ENCODE data around the gene PAX9. TPM values are rescaled to one million over a fixed set of nuclear protein-coding genes. Genes with fewer than 3 reads are reported as not detected.

Gene PAX9
- total and polyA plus RNA-seq, 2 donors (not counting 1 experiment from before 2014, with no cell fraction given): not detected

GRCh38 chr14:36672095-36672494, 10.4 kb downstream of the PAX9 start:
- Histone ChIP-seq H3K27ac (ENCODE audit: low read length in 2 of 2) (no peak overlapping the region), H3K9ac (ENCODE audit: low read length) (no peak overlapping the region), H3K9me3 (ENCODE audit: control extremely low read depth in 1 of 3, control insufficient read depth in 2 of 3, insufficient read depth in 1 of 3, low read length in 2 of 3) (peaks cover 0 to 1% (median 0%) of the 10 kb centered on the region in 3 donors), H2AFZ (ENCODE audit: insufficient read depth, low read depth, low read length, poor library complexity, severe bottlenecking) (no peak overlapping the region), H4K20me1 (ENCODE audit: control insufficient read depth, insufficient read depth, low read length, poor library complexity, severe bottlenecking) (no peaks in the 10 kb centered on the region), H3K4me1 (ENCODE audit: control insufficient read depth in 2 of 2, insufficient read depth in 2 of 2, low read length in 2 of 2) (no peaks in the 10 kb centered on the region), H3K27me3 (replicated peaks in 1 of 4; ENCODE audit: control extremely low read depth in 1 of 4, control insufficient read depth in 3 of 4, insufficient read depth in 4 of 4, low read length in 3 of 4) (peaks cover 0 to 9% (median 4%) of the 10 kb centered on the region in 4 experiments), H3K4me3 (ENCODE audit: control extremely low read depth in 1 of 5, extremely low read depth in 1 of 5, insufficient read depth in 1 of 5, low read depth in 2 of 5, low read length in 4 of 5) (no peak overlapping the region), H3K36me3 (replicated peaks in 1 of 2; ENCODE audit: control extremely low read depth in 1 of 2, control insufficient read depth in 1 of 2, extremely low read depth in 1 of 2, insufficient read depth in 2 of 2, low read length in 1 of 2) (no peaks in the 10 kb centered on the region), H3K4me2 (replicated peaks; ENCODE audit: low read depth, low read length, poor library complexity, severe bottlenecking) (no peak overlapping the region), H3K79me2 (ENCODE audit: control insufficient read depth, insufficient read depth, low read length) (no peaks in the 10 kb centered on the region)
- ATAC-seq (ENCODE audit: low read depth) (no peak), DNase-seq (no peak)
- no peak for TF ChIP-seq CTCF (IDR thresholded peaks at IDR 0.05)
- no peak for TF ChIP-seq EZH2 (IDR thresholded peaks at IDR 0.05; ENCODE audit: borderline replicate concordance, insufficient read depth, low read depth, low read length, poor library complexity, severe bottlenecking)
- Mint-ChIP-seq H3K4me1 (no peaks in the 10 kb centered on the region), H3K27ac (no peak overlapping the region), H3K27me3 (peaks cover 16% of the 10 kb centered on the region), H3K9me3 (ENCODE audit: insufficient read depth) (no peaks in the 10 kb centered on the region), H3K4me3 (no peak overlapping the region)
- no CpG with 5 or more reads among the region's 4 CpGs for WGBS (ENCODE audit: insufficient coverage)
- ChIA-PET CTCF (no interaction called here), POLR2A (no interaction called here)
- intact Hi-C loops (cut with micrococcal nuclease): no loop called here

DNA sequence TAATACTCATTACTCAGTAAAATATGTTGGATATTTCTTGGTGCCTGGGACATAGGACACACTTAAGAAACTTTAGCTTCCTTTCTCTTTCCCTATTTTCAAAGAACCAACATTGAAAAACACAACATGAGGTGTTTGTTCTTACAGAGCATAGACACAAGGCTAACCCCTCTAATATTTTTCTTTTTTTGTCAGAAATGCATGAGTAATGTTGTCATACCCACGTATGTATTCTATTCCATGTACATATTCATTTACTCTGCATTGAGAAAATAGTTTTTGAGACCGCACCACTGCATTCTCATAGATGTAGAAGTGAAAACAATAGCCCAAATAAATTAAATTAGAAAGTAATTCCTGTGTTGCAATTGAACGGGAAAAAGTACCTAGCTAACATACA, 13.0 kb downstream of the PAX9 start:
- ChIA-PET CTCF (no interaction called here), POLR2A (no interaction called here)
- no peak for TF ChIP-seq CTCF (IDR thresholded peaks at IDR 0.05)
- no peak for TF ChIP-seq EZH2 (IDR thresholded peaks at IDR 0.05; ENCODE audit: borderline replicate concordance, insufficient read depth, low read depth, low read length, poor library complexity, severe bottlenecking)
- H3K9me3 ChIP-seq (ENCODE audit: control extremely low read depth in 1 of 3, control insufficient read depth in 2 of 3, insufficient read depth in 1 of 3, low read length in 2 of 3): no peaks in the 10 kb centered on the region
- no peak for DNase-seq
- ATAC-seq (ENCODE audit: low read depth): no peak
- H3K27me3 ChIP-seq (replicated peaks in 1 of 4; ENCODE audit: control extremely low read depth in 1 of 4, control insufficient read depth in 3 of 4, insufficient read depth in 4 of 4, low read length in 3 of 4): no peaks in the 10 kb centered on the region
- no peaks in the 10 kb centered on the region for H4K20me1 ChIP-seq (ENCODE audit: control insufficient read depth, insufficient read depth, low read length, poor library complexity, severe bottlenecking)
- no peaks in the 10 kb centered on the region for H3K9me3 Mint-ChIP-seq (ENCODE audit: insufficient read depth)
- no CpG with 5 or more reads among the region's 3 CpGs for WGBS (ENCODE audit: insufficient coverage)
- no peak overlapping the region for H3K9ac ChIP-seq (ENCODE audit: low read length)
- H3K79me2 ChIP-seq (ENCODE audit: control insufficient read depth, insufficient read depth, low read length): no peaks in the 10 kb centered on the region
- no peak overlapping the region for H3K27ac ChIP-seq (ENCODE audit: low read length in 2 of 2)
- peaks cover 10% of the 10 kb centered on the region for H3K27me3 Mint-ChIP-seq
- no peak overlapping the region for H3K4me3 ChIP-seq (ENCODE audit: control extremely low read depth in 1 of 5, extremely low read depth in 1 of 5, insufficient read depth in 1 of 5, low read depth in 2 of 5, low read length in 4 of 5)
- no peak overlapping the region for H3K27ac Mint-ChIP-seq
- H3K4me3 Mint-ChIP-seq: no peak overlapping the region
- H2AFZ ChIP-seq (ENCODE audit: insufficient read depth, low read depth, low read length, poor library complexity, severe bottlenecking): no peak overlapping the region
- no peaks in the 10 kb centered on the region for H3K36me3 ChIP-seq (replicated peaks in 1 of 2; ENCODE audit: control extremely low read depth in 1 of 2, control insufficient read depth in 1 of 2, extremely low read depth in 1 of 2, insufficient read depth in 2 of 2, low read length in 1 of 2)
- no peaks in the 10 kb centered on the region for H3K4me1 Mint-ChIP-seq
- no peak overlapping the region for H3K4me2 ChIP-seq (replicated peaks; ENCODE audit: low read depth, low read length, poor library complexity, severe bottlenecking)
- intact Hi-C loops (cut with micrococcal nuclease): no loop called here
- H3K4me1 ChIP-seq (ENCODE audit: control insufficient read depth in 2 of 2, insufficient read depth in 2 of 2, low read length in 2 of 2): no peaks in the 10 kb centered on the region
